ENCODE data around the gene CAPRIN1. TPM values are rescaled to one million over a fixed set of nuclear protein-coding genes. Genes with fewer than 3 reads are reported as not detected.

Gene CAPRIN1
- polyA plus RNA-seq, 1 donor (not counting 4 experiments of a cell fraction or from before 2014, with no cell fraction given): 207 TPM

GRCh38 chr11:34140149-34140548 lies 88.6 kb downstream of the CAPRIN1 start:
- H3K9ac ChIP-seq (ENCODE audit: control insufficient read depth, extremely low read depth, insufficient read depth, low read length): no peak overlapping the region
- H3K4me2 ChIP-seq (ENCODE audit: control insufficient read depth, extremely low read depth, insufficient read depth, low read depth, low read length): no peak overlapping the region
- no peak overlapping the region for H3K4me3 ChIP-seq (ENCODE audit: control insufficient read depth in 2 of 3, extremely low read depth in 1 of 3, insufficient read depth in 2 of 3, low read depth in 1 of 3, low read length in 3 of 3)
- H3K4me1 ChIP-seq (ENCODE audit: control insufficient read depth, extremely low read depth, insufficient read depth, low read length): no peaks in the 10 kb centered on the region
- FAIRE-seq (no peak), DNase-seq (ENCODE audit: low read depth, low spot score) (no peak)
- TF ChIP-seq CTCF (optimal IDR thresholded peaks at IDR 0.05 in 1 of 3, IDR thresholded peaks at IDR 0.05 in 1 of 3, conservative IDR thresholded peaks at IDR 0.05 in 1 of 3; ENCODE audit: extremely low read depth in 1 of 3, insufficient read depth in 2 of 3, low read length in 3 of 3) (no peak), EZH2 (IDR thresholded peaks at IDR 0.05; ENCODE audit: low read length) (no peak)
- H3K9me3 ChIP-seq (ENCODE audit: control insufficient read depth, low read depth, low read length): no peaks in the 10 kb centered on the region
- no peaks in the 10 kb centered on the region for H3K9me1 ChIP-seq (ENCODE audit: control insufficient read depth, extremely low read depth, insufficient read depth, low read length)
- no peak overlapping the region for H2AFZ ChIP-seq (ENCODE audit: control insufficient read depth, low read length)
- peaks cover 53 to 76% of the 10 kb centered on the region in 2 experiments for H3K36me3 ChIP-seq (ENCODE audit: control insufficient read depth in 2 of 2, extremely low read depth in 1 of 2, insufficient read depth in 2 of 2, low read length in 2 of 2)
- no peaks in the 10 kb centered on the region for H4K20me1 ChIP-seq (ENCODE audit: control insufficient read depth, extremely low read depth, insufficient read depth, low read length)
- no peaks in the 10 kb centered on the region for H3K27me3 ChIP-seq (ENCODE audit: control insufficient read depth, extremely low read depth, insufficient read depth, low read length)
- H3K27ac ChIP-seq (ENCODE audit: control insufficient read depth, insufficient read depth, low read length): no peak overlapping the region
- no peaks in the 10 kb centered on the region for H3K79me2 ChIP-seq (ENCODE audit: control insufficient read depth, insufficient read depth, low read length)
- dilution Hi-C loops (cut with MboI; ENCODE audit: extremely low pct_ligation_motif_present, low sequenced_read_pairs): no loop called here

DNA sequence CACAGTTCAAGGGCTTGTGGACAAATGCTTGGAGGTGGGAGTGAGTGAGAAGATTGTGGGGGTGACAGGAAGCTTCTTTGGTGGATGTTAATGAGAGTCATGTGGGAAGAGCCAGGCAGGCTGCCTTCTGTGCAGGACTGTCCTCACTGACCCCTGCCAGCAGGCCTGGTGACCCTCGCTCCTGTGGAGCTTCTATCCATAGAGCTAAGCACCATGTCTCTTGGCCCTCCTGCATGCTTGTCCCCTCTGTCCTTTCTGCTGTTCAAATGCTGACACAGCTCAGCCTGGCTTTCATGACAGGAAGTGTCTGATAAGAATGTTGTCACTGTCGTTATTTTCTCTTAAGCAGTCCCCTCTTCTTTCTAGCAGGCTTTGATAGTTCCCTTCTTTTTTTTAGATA lies 91.5 kb downstream of the CAPRIN1 start:
- H3K27me3 ChIP-seq (ENCODE audit: control insufficient read depth, extremely low read depth, insufficient read depth, low read length): no peaks in the 10 kb centered on the region
- no peak overlapping the region for H3K9ac ChIP-seq (ENCODE audit: control insufficient read depth, extremely low read depth, insufficient read depth, low read length)
- FAIRE-seq: no peak
- H3K27ac ChIP-seq (ENCODE audit: control insufficient read depth, insufficient read depth, low read length): no peak overlapping the region
- H3K4me3 ChIP-seq (ENCODE audit: control insufficient read depth in 2 of 3, extremely low read depth in 1 of 3, insufficient read depth in 2 of 3, low read depth in 1 of 3, low read length in 3 of 3): no peak overlapping the region
- no peaks in the 10 kb centered on the region for H3K9me1 ChIP-seq (ENCODE audit: control insufficient read depth, extremely low read depth, insufficient read depth, low read length)
- dilution Hi-C loops (cut with MboI; ENCODE audit: extremely low pct_ligation_motif_present, low sequenced_read_pairs): no loop called here
- H3K9me3 ChIP-seq (ENCODE audit: control insufficient read depth, low read depth, low read length): no peaks in the 10 kb centered on the region
- no peaks in the 10 kb centered on the region for H3K79me2 ChIP-seq (ENCODE audit: control insufficient read depth, insufficient read depth, low read length)
- DNase-seq (ENCODE audit: low read depth, low spot score): no peak
- H3K4me1 ChIP-seq (ENCODE audit: control insufficient read depth, extremely low read depth, insufficient read depth, low read length): no peaks in the 10 kb centered on the region
- H3K36me3 ChIP-seq (ENCODE audit: control insufficient read depth in 2 of 2, extremely low read depth in 1 of 2, insufficient read depth in 2 of 2, low read length in 2 of 2): peaks cover 53 to 77% of the 10 kb centered on the region in 2 experiments
- H4K20me1 ChIP-seq (ENCODE audit: control insufficient read depth, extremely low read depth, insufficient read depth, low read length): no peaks in the 10 kb centered on the region
- no peak overlapping the region for H3K4me2 ChIP-seq (ENCODE audit: control insufficient read depth, extremely low read depth, insufficient read depth, low read depth, low read length)
- TF ChIP-seq EZH2 (IDR thresholded peaks at IDR 0.05; ENCODE audit: low read length) (no peak), CTCF (optimal IDR thresholded peaks at IDR 0.05 in 1 of 3, IDR thresholded peaks at IDR 0.05 in 1 of 3, conservative IDR thresholded peaks at IDR 0.05 in 1 of 3; ENCODE audit: extremely low read depth in 1 of 3, insufficient read depth in 2 of 3, low read length in 3 of 3) (no peak)
- no peak overlapping the region for H2AFZ ChIP-seq (ENCODE audit: control insufficient read depth, low read length)
